SH-SY5Y (cell line): ENCODE results near the gene DENND6A.

Source experiments
- GATA2 ChIP-seq: IDR thresholded peaks from 2 replicates; pipeline ENCODE4 v1.6.1; 2011; ENCODE audit warnings: mild to moderate bottlenecking, low read depth, low read length
- GATA3 ChIP-seq: IDR thresholded peaks from 2 replicates; pipeline ENCODE4 v1.6.1; 2011; ENCODE audit warnings: low read depth, mild to moderate bottlenecking, low read length, moderate library complexity

GRCh38 chr3:57655727-57656126 is 37.1 kb downstream of the DENND6A start:
- TF ChIP-seq GATA2 (no peak), GATA3 (no peak)
